CD4-positive, alpha-beta T cell (primary cell): ENCODE measurements around the gene CDC42BPA. TPM values are rescaled to one million over a fixed set of nuclear protein-coding genes. Genes with fewer than 3 reads are reported as not detected.

Experiments
- ATAC-seq: fragments of 200-7000 bp; cut with Tn5 transposase; one replicate; pipeline ENCODE4 v1.10.0; 2022; ENCODE audit warnings: mild to moderate bottlenecking; ENCODE audit not compliant: poor library complexity
- CTCF ChIA-PET: fragments of 350-600 bp; sonication (Branson Sonifier 250); formaldehyde crosslinking; loops from one replicate; lab custom pipeline; 2021; ENCODE audit warnings: antibody characterized with exemption, inconsistent platforms; lab: Charles Lee
- POLR2A ChIA-PET: fragments of 350-600 bp; sonication (Branson Sonifier 250); formaldehyde crosslinking; loops from one replicate; lab custom pipeline; 2021; ENCODE audit warnings: antibody characterized with exemption, inconsistent platforms; lab: Charles Lee
- DNase-seq, 14 experiments: peaks; one replicate each; pipeline ENCODE4 v3.0.0-alpha.2; 2013 to 2020; ENCODE audit warnings: mixed read lengths in 2 of 14
- H3K27ac ChIP-seq, 2 donors: one replicate each; pipeline versions ENCODE4 v1.5.1 to v1.7.0; 2013; ENCODE audit warnings: low read length in 2 of 2, low read depth in 1 of 2, mild to moderate bottlenecking in 1 of 2
- H3K27me3 ChIP-seq, 2 experiments: 1 replicate in 1 of 2; 2 replicates in 1 of 2; pipeline versions ENCODE4 v1.6.1 to v1.7.0; 2013; ENCODE audit warnings: low read length in 2 of 2, control low read depth in 1 of 2, mild to moderate bottlenecking in 1 of 2, moderate library complexity in 1 of 2; ENCODE audit not compliant: insufficient read depth in 2 of 2, control insufficient read depth in 1 of 2
- H3K36me3 ChIP-seq: one replicate; pipeline ENCODE4 v1.6.1; 2013; ENCODE audit warnings: low read length, control low read depth; ENCODE audit not compliant: insufficient read depth
- H3K4me1 ChIP-seq: one replicate; pipeline ENCODE4 v1.6.1; 2013; ENCODE audit warnings: low read length, control low read depth; ENCODE audit not compliant: insufficient read depth
- H3K4me3 ChIP-seq: one replicate; pipeline ENCODE4 v1.5.1; 2013; ENCODE audit warnings: mild to moderate bottlenecking, low read length, moderate library complexity
- H3K9me3 ChIP-seq, 2 experiments: 1 replicate in 1 of 2; 2 replicates in 1 of 2; pipeline versions ENCODE4 v1.6.1 to v1.7.0; 2013; ENCODE audit warnings: low read length in 2 of 2, mild to moderate bottlenecking in 2 of 2, control low read depth in 1 of 2, moderate library complexity in 1 of 2; ENCODE audit not compliant: control insufficient read depth in 1 of 2, insufficient read depth in 1 of 2
- H3K27ac Mint-ChIP-seq: one replicate; pipeline ENCODE4 v1.8.0; 2020; ENCODE audit warnings: mixed read lengths
- H3K27me3 Mint-ChIP-seq: one replicate; pipeline ENCODE4 v1.8.0; 2021; ENCODE audit warnings: mixed read lengths
- H3K36me3 Mint-ChIP-seq: one replicate; pipeline ENCODE4 v1.8.0; 2021; ENCODE audit warnings: low read depth, mixed read lengths
- H3K4me1 Mint-ChIP-seq: one replicate; pipeline ENCODE4 v1.8.0; 2021; ENCODE audit warnings: low read depth, mixed read lengths
- H3K4me3 Mint-ChIP-seq: one replicate; pipeline ENCODE4 v1.8.0; 2020; ENCODE audit warnings: mild to moderate bottlenecking, mixed read lengths
- H3K9me3 Mint-ChIP-seq: one replicate; pipeline ENCODE4 v1.8.0; 2020; ENCODE audit warnings: mixed read lengths
- intact Hi-C, 2 experiments: fragments of 100-400 bp; cut with DNase I in 1 of 2; cut with micrococcal nuclease in 1 of 2; formaldehyde crosslinking; loops; one replicate each; pipeline versions ENCODE4 v1.15.1 to v1.9.0; 2023 to 2025; cut with DNase I, micrococcal nuclease
- total RNA-seq, 174 experiments: library from RNA in 2 of 174; stranded (reverse) in 2 of 174; gene quantifications; one replicate each; pipeline ENCODE4 v1.2.3 and lab custom pipeline; 2021 to 2026
- TF ChIP-seq, protein P1 (sequence below): fragments of 200-600 bp; IDR thresholded peaks from one replicate; pipeline ENCODE4 v1.8.0; 2022; ENCODE audit warnings: antibody characterized with exemption, mild to moderate bottlenecking

The CDC42BPA gene
- total RNA-seq, 2 experiments from 2014 or later, result 2.2 to 3.0 TPM

DNA sequence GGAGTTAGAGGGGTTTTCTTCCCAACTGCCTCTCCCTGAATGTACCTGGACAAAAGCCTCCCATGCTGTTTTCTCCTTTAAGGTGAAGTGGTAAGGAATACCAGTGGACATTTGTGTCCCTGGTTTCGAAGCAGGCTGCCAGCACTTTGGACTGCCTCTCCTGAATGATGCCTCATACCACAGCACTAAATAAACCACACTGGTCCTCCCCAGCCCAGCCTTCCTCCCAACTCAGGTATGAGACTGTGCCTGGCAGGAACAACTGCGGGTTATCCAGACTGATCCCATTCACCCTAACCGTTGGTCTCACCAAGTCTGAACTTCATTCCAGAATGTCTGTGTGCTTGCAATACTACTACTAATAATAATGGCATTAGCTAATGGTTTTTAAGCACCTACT is 368.9 kb downstream of the CDC42BPA start:
- H3K27ac ChIP-seq, result no peak overlapping the region
- no peak overlapping the region for H3K4me3 ChIP-seq
- TF ChIP-seq, protein P1, sequence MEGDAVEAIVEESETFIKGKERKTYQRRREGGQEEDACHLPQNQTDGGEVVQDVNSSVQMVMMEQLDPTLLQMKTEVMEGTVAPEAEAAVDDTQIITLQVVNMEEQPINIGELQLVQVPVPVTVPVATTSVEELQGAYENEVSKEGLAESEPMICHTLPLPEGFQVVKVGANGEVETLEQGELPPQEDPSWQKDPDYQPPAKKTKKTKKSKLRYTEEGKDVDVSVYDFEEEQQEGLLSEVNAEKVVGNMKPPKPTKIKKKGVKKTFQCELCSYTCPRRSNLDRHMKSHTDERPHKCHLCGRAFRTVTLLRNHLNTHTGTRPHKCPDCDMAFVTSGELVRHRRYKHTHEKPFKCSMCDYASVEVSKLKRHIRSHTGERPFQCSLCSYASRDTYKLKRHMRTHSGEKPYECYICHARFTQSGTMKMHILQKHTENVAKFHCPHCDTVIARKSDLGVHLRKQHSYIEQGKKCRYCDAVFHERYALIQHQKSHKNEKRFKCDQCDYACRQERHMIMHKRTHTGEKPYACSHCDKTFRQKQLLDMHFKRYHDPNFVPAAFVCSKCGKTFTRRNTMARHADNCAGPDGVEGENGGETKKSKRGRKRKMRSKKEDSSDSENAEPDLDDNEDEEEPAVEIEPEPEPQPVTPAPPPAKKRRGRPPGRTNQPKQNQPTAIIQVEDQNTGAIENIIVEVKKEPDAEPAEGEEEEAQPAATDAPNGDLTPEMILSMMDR, result no peak
- ChIA-PET POLR2A (interaction anchor here (3.0 kb wide), 1 partner anchor 9 kb away, joined by 24 read pairs; the partner anchor contains the start of gene COQ8A), CTCF (no interaction called here)
- Mint-ChIP-seq H3K36me3 (peaks cover 29% of the 10 kb centered on the region), H3K4me3 (no peak overlapping the region), H3K4me1 (peaks cover 70% of the 10 kb centered on the region), H3K27me3 (no peaks in the 10 kb centered on the region), H3K9me3 (no peaks in the 10 kb centered on the region), H3K27ac (no peak overlapping the region)
- no peak for ATAC-seq
- H3K27me3 ChIP-seq, result no peaks in the 10 kb centered on the region
- intact Hi-C loops, result loop anchor here in 1 of 2 experiments (10.0 kb wide), 1 partner anchor 1135 kb away; the partner anchor contains the start of gene ARF1
- peaks cover 2% of the 10 kb centered on the region for H3K36me3 ChIP-seq
- H3K4me1 ChIP-seq, result peaks cover 14% of the 10 kb centered on the region
- no peak for DNase-seq
- H3K9me3 ChIP-seq, result peaks cover 0 to 4% of the 10 kb centered on the region in 2 experiments

DNA sequence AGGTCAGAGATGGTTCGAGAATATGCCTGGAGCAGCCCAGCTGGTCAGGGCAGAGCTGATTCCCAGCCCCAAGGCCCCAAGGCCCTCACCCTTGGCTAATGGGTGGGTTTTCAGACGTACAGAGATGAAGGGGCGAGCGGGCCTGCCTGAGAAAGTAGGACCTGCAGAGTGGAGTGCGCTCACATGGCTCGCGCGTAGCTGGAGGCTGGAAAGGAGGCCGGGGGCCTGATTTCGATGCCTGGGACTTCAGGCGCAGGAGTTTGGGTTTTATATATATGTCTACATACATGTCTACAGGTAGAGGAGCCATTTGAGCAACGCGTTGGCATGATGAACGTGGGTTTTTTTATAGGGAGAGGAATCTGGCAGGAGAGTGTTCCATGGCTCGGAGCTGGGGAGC is 369.3 kb downstream of the CDC42BPA start:
- POLR2A ChIA-PET, result interaction anchor here (3.0 kb wide), 1 partner anchor 9 kb away, joined by 24 read pairs; the partner anchor contains the start of gene COQ8A
- CTCF ChIA-PET, result no interaction called here
- no peaks in the 10 kb centered on the region for H3K9me3 Mint-ChIP-seq
- Histone ChIP-seq H3K27me3 (no peaks in the 10 kb centered on the region), H3K36me3 (peaks cover 2% of the 10 kb centered on the region), H3K4me1 (peaks cover 14% of the 10 kb centered on the region), H3K9me3 (peaks cover 0 to 4% of the 10 kb centered on the region in 2 experiments), H3K4me3 (no peak overlapping the region), H3K27ac (no peak overlapping the region)
- H3K4me1 Mint-ChIP-seq, result peaks cover 71% of the 10 kb centered on the region
- ATAC-seq (no peak), DNase-seq (no peak)
- TF ChIP-seq, protein P1, result no peak
- H3K27me3 Mint-ChIP-seq, result no peaks in the 10 kb centered on the region
- H3K27ac Mint-ChIP-seq, result no peak overlapping the region
- intact Hi-C loops, result loop anchor here in 1 of 2 experiments (10.0 kb wide), 1 partner anchor 1136 kb away; the partner anchor contains the start of gene ARF1
- H3K36me3 Mint-ChIP-seq, result peaks cover 25% of the 10 kb centered on the region
- H3K4me3 Mint-ChIP-seq, result no peak overlapping the region

DNA sequence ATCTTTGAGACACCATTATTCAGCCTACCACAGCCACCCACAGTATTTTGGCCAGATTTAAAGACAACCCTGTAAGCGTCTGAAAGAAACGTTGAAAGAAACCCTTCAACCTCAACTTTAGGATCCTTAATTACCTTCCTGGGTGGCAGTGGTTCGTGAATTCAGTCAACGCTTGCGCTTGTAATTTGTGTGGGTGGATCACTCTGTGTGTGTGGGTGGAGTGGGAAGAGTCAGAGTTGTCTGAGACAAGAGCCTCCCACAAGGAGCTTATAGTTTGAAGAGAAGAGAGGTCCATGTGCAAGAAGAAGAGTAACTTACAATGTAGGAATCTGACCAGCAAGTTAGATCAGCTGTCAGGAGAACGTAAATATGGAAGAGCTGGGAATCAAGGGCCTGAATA is 369.8 kb downstream of the CDC42BPA start:
- Histone ChIP-seq H3K27ac (no peak overlapping the region), H3K36me3 (peaks cover 2% of the 10 kb centered on the region), H3K4me1 (peaks cover 14% of the 10 kb centered on the region), H3K27me3 (no peaks in the 10 kb centered on the region), H3K9me3 (peaks cover 0 to 4% of the 10 kb centered on the region in 2 experiments), H3K4me3 (no peak overlapping the region)
- POLR2A ChIA-PET, result no interaction called here
- H3K27ac Mint-ChIP-seq, result no peak overlapping the region
- CTCF ChIA-PET, result no interaction called here
- no peak for ATAC-seq
- H3K27me3 Mint-ChIP-seq, result no peaks in the 10 kb centered on the region
- no peaks in the 10 kb centered on the region for H3K9me3 Mint-ChIP-seq
- no peak overlapping the region for H3K4me3 Mint-ChIP-seq
- TF ChIP-seq, protein P1, result no peak
- H3K4me1 Mint-ChIP-seq, result peaks cover 71% of the 10 kb centered on the region
- no peak for DNase-seq
- intact Hi-C loops, result loop anchor here in 1 of 2 experiments (10.0 kb wide), 1 partner anchor 1136 kb away; the partner anchor contains the start of gene ARF1
- peaks cover 25% of the 10 kb centered on the region for H3K36me3 Mint-ChIP-seq
